GM18526 (cell line): Measurements from ENCODE around the gene IGFALS.

ENCODE experiments used
- POLR2A ChIP-seq: IDR thresholded peaks from 3 replicates; pipeline ENCODE4 v1.6.1; 2011; ENCODE audit not compliant: insufficient read length; ENCODE audit errors: extremely low read depth

IGFALS gene

DNA sequence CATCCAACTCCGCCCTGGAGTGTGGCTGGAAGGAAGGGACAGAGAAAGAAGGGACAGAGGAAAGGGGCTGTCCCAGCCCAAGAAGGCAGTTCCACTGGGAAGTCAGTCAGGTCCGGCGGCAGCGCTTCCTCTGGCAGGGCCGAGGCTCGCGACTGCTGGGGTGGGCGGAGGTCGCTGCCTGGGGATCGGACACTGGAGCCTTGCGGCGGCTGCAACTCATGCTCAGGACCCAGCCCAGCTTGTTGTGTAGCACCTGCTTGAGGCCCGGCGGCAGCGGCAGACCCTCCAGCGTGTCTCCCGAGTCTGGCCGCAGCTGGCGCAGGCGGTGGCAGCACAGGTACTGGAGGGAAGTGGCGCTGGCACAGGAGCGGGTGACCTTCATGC is 16.5 kb downstream of the IGFALS start:
- TF ChIP-seq POLR2A, result no peak

DNA sequence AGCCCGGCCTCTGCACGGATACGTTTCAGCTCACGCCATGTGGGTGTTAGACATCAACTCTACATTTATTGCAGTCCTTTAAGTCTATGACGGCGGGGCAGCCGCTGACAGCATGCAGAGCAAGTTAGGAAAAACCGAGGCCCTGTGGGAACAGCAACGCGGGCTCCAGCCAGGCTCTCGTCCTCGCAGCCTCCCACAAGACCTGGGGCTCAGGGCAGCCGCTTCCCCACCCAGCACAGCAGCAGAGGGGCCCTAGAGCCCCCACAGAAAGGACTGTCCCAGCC is 16.9 kb downstream of the IGFALS start:
- TF ChIP-seq POLR2A, result no peak

DNA sequence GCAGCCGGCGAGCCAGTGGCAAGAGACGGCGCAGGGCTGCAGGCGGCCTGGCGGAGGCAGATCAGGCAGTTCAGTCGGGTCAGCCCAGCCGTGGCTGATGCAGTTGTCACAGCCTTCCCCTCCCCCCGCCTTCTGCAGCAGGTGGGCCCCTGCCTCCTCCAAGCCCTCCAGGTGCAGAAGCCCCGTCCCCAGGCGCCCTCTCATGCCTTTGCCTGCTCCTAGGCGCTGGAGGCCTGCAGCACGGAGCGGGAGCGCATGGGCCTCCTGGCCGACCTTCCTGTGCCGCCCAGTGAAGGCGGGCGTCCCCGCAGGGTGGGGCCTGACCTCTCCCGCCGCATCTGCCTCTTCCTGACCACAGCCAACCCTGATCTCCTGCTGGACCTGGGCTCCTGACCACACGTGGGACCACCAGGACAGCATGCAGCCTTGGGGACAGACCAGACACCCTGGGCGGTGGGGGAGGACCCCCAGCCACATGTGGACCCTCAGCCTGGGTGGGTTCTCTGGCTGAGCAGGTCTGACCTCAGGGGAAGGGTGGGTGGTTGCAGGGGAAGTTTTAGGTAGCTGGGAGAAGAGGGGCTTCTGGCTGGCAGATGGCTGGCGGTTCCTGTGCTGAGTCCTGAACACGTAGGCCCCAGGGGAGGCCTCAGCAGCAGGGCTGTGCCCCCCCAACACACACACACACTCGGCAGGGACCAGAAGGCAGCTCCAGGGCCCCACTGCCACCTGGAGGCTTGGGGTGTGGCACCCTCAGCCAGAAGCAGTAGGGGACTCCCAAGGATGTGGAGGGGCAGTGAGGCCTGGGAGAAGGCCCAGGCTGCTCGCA is 17.4 kb downstream of the IGFALS start:
- TF ChIP-seq POLR2A, result no peak

DNA sequence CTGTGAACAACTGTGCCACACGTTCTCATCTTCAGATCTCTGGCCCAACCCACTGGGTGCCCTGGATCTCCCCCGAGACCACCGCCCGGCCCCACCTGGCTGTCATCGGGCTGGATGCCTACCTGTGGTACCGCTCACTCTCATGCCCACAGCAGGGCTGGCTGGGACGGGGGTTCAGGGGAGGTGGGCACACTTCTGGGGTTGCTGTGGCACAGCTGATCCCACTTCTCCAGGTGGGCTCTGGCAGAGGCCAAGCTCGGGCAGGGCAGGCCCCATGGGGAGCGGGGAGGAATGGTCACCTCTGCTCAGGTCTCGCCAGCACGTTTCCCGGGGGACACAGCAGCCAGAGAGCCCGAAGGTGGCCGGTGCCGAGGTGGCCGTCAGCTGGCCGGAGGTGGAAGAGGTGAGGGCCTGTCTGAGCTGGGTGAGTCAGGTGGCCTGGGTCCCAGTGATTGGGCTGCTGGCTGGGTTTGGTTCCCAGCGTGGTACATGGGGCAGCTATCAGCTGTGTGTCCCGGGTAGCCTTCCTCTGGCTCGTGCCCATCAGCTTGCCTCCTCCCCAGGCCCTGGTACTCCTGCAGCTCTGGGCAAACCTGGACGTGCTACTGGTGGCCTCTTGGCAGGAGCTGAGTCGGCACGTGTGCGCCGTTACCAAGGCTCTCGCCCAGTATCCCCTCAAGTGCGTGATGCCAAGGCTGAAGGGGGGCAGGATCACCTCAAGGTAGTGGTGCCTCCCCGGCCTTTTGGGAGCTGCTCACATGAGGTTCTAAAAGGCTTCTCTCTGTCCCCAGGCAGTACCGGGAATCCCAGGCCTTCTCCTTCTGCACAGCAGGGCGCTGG is 18.3 kb downstream of the IGFALS start:
- no peak for TF ChIP-seq POLR2A

DNA sequence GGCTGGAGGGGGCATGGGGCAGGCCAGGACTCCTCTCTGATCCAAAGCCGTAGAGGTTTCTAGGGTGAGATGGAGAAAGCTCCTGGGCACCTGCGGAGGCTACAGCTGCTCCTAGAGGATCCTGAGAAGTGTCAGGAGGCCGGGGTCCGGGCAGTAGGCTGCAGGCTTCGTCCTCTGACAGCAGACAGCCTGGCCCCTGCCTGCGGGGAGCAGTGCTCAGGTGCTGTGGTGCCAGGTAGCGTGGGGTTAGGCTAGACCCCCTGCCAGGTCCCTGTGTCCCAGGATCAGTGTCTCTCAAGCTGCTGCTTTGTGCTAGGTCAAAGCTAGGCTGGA is 19.1 kb downstream of the IGFALS start:
- TF ChIP-seq POLR2A, result no peak

DNA sequence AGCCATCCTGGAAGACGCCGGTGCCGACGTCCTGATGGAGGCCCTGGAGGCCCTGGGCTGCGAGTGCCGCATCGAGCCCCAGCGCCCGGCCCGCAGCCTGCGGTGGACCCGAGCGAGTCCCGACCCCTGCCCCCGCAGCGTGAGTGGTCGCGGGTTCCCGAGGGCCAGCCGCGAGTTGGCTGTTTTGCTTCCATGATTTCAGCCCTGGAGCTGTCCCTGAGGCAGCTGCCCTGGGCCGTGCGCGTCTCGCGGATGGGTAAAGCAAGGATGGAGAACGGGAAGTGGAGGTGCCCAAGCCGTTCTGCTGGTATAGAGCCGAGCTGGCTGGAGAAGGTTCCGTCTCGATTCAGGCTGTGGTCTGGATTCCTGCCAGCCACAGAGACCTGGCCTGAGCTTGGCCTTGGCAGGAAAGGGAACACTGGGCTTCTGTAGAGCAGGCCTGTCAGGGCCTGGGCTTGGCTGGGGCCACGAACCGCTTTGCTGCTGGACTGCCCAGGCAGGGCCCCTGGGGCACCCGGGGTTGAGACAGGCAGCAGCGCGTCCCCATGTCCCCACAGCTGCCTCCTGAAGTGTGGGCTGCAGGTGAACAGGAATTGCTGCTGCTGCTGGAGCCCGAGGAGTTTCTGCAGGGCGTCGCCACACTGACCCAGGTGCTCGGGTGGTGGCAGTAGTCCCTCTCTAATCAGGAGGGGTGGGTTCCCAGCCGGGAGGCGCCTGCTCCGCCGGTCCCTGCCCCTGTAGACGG is 19.6 kb downstream of the IGFALS start:
- no peak for TF ChIP-seq POLR2A

DNA sequence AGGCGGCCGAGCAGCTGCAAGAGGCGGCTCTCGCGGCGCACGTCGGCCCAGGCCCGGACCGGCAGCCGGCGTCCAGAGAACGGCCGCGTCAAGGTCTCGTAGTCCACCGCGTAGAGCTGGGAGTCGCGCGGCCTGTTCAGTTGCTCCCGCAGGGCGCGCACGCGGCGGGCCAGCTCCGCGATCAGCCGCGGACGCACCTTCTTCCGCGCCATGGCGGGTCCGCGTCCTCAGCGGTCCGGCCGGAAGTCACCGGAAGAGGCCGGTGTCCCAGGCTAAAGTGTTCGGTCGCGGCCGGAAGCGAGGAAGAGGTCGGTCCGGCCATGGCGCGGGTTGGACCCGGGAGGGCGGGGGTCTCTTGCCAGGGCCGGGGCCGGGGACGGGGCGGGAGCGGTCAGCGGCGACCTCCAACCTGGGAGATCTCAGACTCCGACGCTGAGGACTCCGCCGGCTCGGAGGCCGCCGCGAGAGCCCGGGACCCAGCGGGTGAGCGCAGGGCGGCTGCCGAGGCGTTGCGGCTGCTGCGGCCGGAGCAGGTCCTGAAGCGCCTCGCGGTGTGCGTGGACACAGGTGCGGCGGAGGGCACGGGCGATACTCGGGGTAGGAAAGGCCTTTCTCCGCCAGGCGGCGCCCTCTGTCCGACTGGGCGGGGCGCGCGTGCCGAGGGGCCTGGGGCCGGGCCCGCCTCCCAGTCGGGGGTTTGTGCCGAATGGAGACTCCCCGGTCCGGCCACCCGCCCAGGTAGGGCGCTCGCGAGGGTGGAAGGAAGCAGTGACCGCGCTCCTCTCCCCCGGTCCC is 20.4 kb downstream of the IGFALS start, which contains the start of gene MRPS34:
Gene MRPS34 (minus strand): TSS at position 227 of the 795 bp plus-strand sequence. CDS start 15 bp downstream, at position 212.
- peak; percentile 93 for TF ChIP-seq POLR2A

DNA sequence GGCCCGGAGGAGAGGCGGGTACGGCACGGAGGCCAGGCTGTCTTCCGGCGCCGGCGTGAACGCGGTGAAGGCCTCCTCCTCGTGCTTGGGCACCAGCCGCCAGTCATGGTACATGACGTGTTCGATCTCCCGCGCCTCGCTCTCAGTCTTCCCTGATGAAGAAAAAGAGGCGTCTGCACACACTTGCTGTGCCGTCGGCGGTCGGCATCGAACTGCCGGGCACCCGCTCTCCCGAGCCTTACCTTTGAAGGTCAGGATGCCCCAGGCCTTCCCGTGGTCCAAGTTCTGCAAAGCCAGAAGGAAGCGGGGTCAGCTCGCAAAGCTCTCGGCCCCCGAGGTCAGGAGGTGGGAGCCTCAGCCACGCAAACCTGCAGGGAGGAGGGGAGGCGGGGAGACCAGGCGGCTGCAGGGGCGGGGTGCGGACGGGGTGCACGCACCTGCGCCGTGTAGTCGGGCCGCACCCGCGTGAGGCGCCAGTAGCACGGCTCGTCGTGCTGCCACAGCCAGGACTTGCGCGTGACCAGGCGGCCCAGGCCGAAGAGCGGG is 21.1 kb downstream of the IGFALS start, which contains the start of gene EME2:
Gene EME2 (plus strand): TSS at position 449 of the 546 bp plus-strand sequence. CDS start 418 bp downstream, outside the sequence.
- TF ChIP-seq POLR2A, result no peak

DNA sequence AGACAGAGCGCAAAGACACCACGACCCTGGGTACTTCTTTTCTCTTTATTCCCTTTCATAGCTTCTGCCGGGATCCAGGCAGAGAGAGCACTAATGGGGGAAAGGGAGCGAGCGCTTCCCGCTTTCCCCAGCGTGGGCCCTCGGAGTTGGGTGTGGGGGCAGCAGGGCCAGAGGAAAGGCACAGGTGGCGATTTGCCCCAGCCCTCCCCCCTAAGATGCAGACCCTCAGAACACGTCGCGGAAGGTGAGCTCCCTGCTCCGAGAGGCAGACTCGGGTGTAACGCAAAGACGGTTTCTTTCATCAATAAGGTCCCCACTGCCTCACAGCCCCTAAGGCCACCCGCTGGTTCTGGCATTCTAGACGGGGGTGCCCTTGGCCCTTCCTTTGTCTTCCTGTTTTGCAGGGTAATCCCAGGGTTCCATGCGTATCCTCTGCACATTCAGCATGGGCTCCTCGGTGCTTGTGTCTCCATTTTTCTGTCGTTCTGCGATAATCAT is 21.6 kb downstream of the IGFALS start:
- no peak for TF ChIP-seq POLR2A

DNA sequence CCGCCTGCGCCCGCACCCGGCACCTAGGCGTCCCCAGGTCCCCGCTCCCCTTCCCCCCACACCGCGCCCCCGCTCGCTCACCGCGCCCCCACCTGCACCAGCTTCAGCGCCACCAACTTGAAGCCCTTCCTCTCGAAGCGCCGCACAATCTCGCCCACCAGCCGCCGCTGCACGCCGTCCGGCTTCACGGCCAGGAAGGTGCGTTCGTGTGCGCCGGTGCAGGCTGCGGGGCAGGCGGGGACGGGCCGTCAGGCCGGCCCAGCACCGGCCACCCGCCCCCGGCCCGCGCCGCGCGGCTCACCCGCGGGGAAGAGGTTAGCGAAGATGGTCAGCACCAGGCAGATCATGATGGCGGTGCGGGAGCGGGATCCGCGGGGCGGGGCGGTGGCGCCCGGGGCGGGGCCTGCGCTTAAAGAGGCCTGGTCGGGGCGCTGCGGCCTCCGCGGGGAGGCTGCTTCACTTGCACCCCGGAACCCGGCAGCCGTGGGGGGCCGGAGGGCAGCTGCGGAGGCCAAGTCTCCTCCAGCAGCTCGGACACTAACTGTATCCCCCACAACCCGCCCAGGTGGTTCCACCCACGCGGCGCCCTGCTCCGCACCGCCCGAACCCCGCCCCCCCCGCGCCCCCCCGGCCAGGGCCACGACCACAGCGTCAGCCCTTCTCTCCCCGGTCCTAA is 22.2 kb downstream of the IGFALS start, which contains the start of gene NME3:
Gene NME3 (minus strand): TSS at position 356 of the 676 bp plus-strand sequence. CDS start 9 bp downstream, at position 347.
- TF ChIP-seq POLR2A, result peak; percentile 21

DNA sequence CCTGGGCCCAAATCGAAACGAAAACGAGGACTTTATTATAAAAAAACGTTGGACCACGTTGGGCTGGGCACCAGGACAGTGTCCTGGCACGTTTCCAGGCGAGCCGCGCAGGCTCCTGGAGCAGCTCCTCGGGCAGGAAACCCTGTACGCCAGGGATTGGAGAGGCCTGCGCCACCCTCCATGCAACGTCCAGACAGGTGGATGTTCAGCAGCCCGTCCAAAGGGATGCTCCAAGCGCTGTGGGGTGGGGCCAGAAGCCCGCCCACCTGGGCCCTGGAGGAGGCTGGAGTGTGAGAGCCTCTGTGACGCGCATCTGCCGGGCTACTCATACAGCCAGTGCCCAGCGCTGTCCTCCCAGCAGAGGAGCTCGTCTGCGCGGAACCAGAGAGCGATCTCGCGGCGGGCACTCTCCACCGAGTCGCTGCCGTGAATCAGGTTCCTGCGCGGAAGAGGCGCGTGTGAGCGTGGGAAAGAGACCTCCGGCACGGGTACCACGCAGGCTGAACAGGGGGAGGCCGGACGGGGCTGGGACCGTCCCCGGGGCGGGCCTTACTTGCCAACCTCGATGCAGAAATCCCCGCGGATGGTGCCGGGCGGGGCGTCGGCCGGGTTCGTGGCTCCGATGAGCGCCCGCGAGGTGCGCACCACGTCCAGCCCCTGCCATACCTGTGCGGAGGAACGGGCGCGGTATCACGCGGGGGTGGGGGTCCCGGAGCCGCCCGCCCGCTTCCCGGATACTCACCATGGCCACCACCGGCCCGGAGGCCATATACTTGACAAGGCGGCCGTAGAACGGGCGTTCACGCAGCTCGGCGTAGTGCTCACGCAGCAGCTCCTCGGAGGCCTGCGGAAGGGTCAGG is 22.9 kb downstream of the IGFALS start:
- TF ChIP-seq POLR2A, result peak; percentile 28

DNA sequence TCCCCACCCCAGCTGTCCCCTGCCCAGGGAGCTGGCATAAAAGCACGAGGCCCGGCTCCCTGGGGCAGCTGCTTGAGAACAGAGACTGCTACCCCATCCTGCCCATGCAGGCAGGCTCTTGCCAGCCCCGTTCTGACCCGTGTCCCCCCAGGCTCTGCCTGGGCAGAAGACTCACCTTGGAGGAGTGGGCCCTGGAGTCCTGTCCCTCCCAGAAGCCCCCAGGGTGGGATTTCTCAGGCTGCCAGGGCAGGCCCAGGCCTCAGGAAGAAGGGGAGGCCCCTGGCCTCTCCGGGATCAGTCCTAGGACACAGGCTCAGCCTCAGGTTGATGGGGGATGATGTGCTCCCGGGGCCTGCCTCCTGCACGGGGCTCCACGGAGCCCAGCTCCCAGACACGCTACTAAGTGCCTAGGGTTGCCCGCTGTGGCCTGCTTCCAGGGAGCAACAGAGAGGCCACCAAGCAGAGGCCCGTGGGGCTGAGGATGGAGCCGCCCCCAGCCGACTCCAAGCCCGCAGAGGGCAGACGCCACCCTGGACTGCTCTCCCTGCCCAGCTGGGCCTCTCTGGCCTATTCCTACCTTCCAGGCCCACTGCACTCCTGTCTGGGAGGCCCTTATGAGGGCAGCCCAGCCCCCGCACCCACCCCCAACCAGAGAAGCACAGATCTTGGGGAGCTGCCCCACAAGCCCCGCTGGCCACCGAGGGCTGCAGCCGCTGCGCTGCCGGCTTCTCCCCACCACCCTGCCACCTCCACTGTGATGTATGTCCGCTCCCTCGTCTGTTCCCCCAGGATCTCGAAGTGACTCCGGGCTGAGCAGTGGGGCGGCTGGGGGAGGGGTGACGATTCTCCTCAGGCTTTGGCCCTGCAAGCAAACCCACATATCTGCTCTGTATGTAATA is 23.9 kb downstream of the IGFALS start:
- TF ChIP-seq POLR2A, result no peak
